ENCODE data around the gene EHD4. TPM values are rescaled to one million over a fixed set of nuclear protein-coding genes. Genes with fewer than 3 reads are reported as not detected.

The EHD4 gene
- total and polyA plus RNA-seq, 2 donors (not counting 1 experiment from before 2014, with no cell fraction given): 19.3 to 22.0 TPM

GRCh38 chr15:41881920-41882688 is 90.3 kb downstream of the EHD4 start:
- H3K79me2 ChIP-seq (ENCODE audit: control insufficient read depth, insufficient read depth, low read length): no peaks in the 10 kb centered on the region
- no peaks in the 10 kb centered on the region for H4K20me1 ChIP-seq (ENCODE audit: control insufficient read depth, extremely low read depth, insufficient read depth, low read length)
- H3K4me1 ChIP-seq (ENCODE audit: control insufficient read depth, extremely low read depth, insufficient read depth, low read length): no peaks in the 10 kb centered on the region
- H3K27ac ChIP-seq (ENCODE audit: insufficient read depth, low read length): no peak overlapping the region
- DNase-seq (ENCODE audit: low read depth in 2 of 2): peak in 1 of 2 donors; percentile 21
- H2AFZ ChIP-seq (ENCODE audit: low read length): no peak overlapping the region
- no peaks in the 10 kb centered on the region for H3K9me3 ChIP-seq (ENCODE audit: control insufficient read depth, insufficient read depth, low read depth, low read length)
- no peak for TF ChIP-seq EZH2 (IDR thresholded peaks at IDR 0.05; ENCODE audit: low read length, missing control alignments)
- TF ChIP-seq CTCF (conservative IDR thresholded peaks at IDR 0.05 in 1 of 2, IDR thresholded peaks at IDR 0.05 in 1 of 2; ENCODE audit: low read depth in 1 of 2, low read length in 2 of 2): no peak
- H3K4me2 ChIP-seq (ENCODE audit: extremely low read depth, insufficient read depth, low read length): no peak overlapping the region
- H3K36me3 ChIP-seq (ENCODE audit: control insufficient read depth, insufficient read depth, low read length): no peaks in the 10 kb centered on the region
- H3K27me3 ChIP-seq (ENCODE audit: control insufficient read depth, insufficient read depth, low read length): peaks cover 3% of the 10 kb centered on the region
- H3K4me3 ChIP-seq (replicated peaks in 1 of 4; ENCODE audit: control extremely low read depth in 1 of 4, insufficient read depth in 1 of 4, low read depth in 3 of 4, low read length in 4 of 4): no peak overlapping the region
- no peak overlapping the region for H3K9ac ChIP-seq (ENCODE audit: insufficient read depth, low read length)

- no peaks in the 10 kb centered on the region for H3K9me3 ChIP-seq (ENCODE audit: control insufficient read depth, insufficient read depth, low read depth, low read length)
- H2AFZ ChIP-seq (ENCODE audit: low read length): no peak overlapping the region
- peak; percentile 38 for TF ChIP-seq EZH2 (IDR thresholded peaks at IDR 0.05; ENCODE audit: low read length, missing control alignments)
- TF ChIP-seq CTCF (conservative IDR thresholded peaks at IDR 0.05 in 1 of 2, IDR thresholded peaks at IDR 0.05 in 1 of 2; ENCODE audit: low read depth in 1 of 2, low read length in 2 of 2): no peak
- no peak overlapping the region for H3K4me3 ChIP-seq (replicated peaks in 1 of 4; ENCODE audit: control extremely low read depth in 1 of 4, insufficient read depth in 1 of 4, low read depth in 3 of 4, low read length in 4 of 4)
- H3K9ac ChIP-seq (ENCODE audit: insufficient read depth, low read length): no peak overlapping the region
- no peaks in the 10 kb centered on the region for H3K36me3 ChIP-seq (ENCODE audit: control insufficient read depth, insufficient read depth, low read length)
- no peak overlapping the region for H3K27ac ChIP-seq (ENCODE audit: insufficient read depth, low read length)
- no peaks in the 10 kb centered on the region for H4K20me1 ChIP-seq (ENCODE audit: control insufficient read depth, extremely low read depth, insufficient read depth, low read length)
- no peak for DNase-seq (ENCODE audit: low read depth in 2 of 2)
- H3K4me2 ChIP-seq (ENCODE audit: extremely low read depth, insufficient read depth, low read length): no peak overlapping the region
- no peaks in the 10 kb centered on the region for H3K79me2 ChIP-seq (ENCODE audit: control insufficient read depth, insufficient read depth, low read length)
- H3K4me1 ChIP-seq (ENCODE audit: control insufficient read depth, extremely low read depth, insufficient read depth, low read length): no peaks in the 10 kb centered on the region
- H3K27me3 ChIP-seq (ENCODE audit: control insufficient read depth, insufficient read depth, low read length): peaks cover 3% of the 10 kb centered on the region
Measured at GRCh38 chr15:41881550-41881919, 90.8 kb downstream of the EHD4 start.

GRCh38 chr15:41881086-41881485 is 91.3 kb downstream of the EHD4 start:
- Histone ChIP-seq H3K79me2 (ENCODE audit: control insufficient read depth, insufficient read depth, low read length) (no peaks in the 10 kb centered on the region), H3K27me3 (ENCODE audit: control insufficient read depth, insufficient read depth, low read length) (peaks cover 3% of the 10 kb centered on the region), H3K9me3 (ENCODE audit: control insufficient read depth, insufficient read depth, low read depth, low read length) (no peaks in the 10 kb centered on the region), H3K4me3 (replicated peaks in 1 of 4; ENCODE audit: control extremely low read depth in 1 of 4, insufficient read depth in 1 of 4, low read depth in 3 of 4, low read length in 4 of 4) (no peak overlapping the region), H3K4me1 (ENCODE audit: control insufficient read depth, extremely low read depth, insufficient read depth, low read length) (no peaks in the 10 kb centered on the region), H3K27ac (ENCODE audit: insufficient read depth, low read length) (no peak overlapping the region), H2AFZ (ENCODE audit: low read length) (no peak overlapping the region), H3K9ac (ENCODE audit: insufficient read depth, low read length) (no peak overlapping the region), H4K20me1 (ENCODE audit: control insufficient read depth, extremely low read depth, insufficient read depth, low read length) (no peaks in the 10 kb centered on the region), H3K36me3 (ENCODE audit: control insufficient read depth, insufficient read depth, low read length) (no peaks in the 10 kb centered on the region), H3K4me2 (ENCODE audit: extremely low read depth, insufficient read depth, low read length) (no peak overlapping the region)
- no peak for DNase-seq (ENCODE audit: low read depth in 2 of 2)
- TF ChIP-seq CTCF (conservative IDR thresholded peaks at IDR 0.05 in 1 of 2, IDR thresholded peaks at IDR 0.05 in 1 of 2; ENCODE audit: low read depth in 1 of 2, low read length in 2 of 2) (no peak), EZH2 (IDR thresholded peaks at IDR 0.05; ENCODE audit: low read length, missing control alignments) (no peak)

Measured in fibroblast of lung (primary cell).